Kidney tubule cell (primary cell): Measurements from ENCODE around the gene H2AZ1.

Experiments
- DNase-seq: peaks from one replicate; pipeline ENCODE4 v3.0.0-alpha.2; 2018; ENCODE audit warnings: low spot score

The H2AZ1 gene

GRCh38 chr4:99945718-99946355 is 4.2 kb downstream of the H2AZ1 start:
- DNase-seq: peak; percentile 40

- no peak for DNase-seq
These were observed 6.1 kb downstream of the H2AZ1 start for GRCh38 chr4:99943904-99944437.

DNA sequence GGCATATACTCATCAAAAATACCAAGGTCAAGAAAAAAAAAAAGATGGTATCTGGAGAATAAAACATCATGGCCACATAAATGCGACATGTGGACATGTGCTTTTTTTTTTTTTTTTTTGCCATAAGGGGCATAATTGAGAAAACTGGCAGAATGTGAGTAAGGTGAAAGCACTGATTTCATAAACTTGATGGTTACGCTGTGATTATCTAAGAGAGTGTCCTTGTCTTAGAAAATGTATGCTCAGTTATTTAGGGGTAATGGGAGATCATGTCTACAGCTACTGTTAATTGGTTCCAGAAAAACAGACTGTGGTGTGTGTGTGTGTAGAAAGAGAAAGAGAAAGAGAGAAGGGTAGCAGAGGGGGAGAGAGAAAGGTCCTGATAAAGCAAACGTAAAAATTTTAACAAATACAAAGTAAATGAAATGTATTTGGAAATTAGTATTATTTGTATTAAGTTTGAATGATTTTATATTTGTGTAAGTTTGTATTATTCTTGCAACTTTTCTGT is 11.8 kb downstream of the H2AZ1 start:
- no peak for DNase-seq

GRCh38 chr4:99934891-99935290 is 15.2 kb downstream of the H2AZ1 start:
- DNase-seq: no peak

DNA sequence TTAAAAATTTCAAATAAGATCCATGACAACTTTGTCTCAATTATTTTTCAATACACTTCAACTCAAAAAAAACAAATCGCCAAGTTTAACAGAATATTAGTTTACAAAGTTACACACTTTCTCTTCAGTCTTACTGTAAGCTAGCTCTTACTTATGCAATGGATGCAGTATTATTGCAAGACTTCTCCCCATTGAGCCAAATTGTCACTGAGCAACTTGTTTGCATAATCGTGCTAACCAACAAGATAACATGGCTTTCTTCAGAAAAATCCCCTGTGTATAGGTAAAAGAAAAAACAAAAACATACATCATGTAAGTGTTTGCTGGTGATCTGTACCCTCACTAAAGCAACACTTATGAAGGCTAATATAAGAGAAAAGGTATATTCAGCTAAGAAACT is 22.5 kb downstream of the H2AZ1 start:
- DNase-seq: no peak

DNA sequence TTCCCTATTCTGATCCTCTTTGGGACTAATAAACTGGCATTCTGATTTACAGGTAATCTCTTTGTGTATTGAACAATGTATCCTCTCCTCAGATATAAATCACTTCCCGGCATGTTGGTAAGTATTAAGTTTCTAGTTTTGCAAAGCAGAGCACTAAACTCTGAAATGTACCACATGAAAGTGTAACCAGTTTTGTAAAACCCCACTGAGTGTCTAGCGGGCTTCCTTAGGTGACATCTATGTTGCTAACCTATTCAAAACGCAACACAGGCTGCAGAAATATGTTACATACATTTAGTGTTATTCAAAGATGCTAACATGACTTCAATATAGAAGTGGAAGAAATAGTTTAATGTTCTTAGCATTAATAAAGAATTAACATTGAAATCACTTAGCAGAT is 28.9 kb downstream of the H2AZ1 start:
- no peak for DNase-seq

GRCh38 chr4:99918656-99919055 is 31.4 kb downstream of the H2AZ1 start:
- no peak for DNase-seq

DNA sequence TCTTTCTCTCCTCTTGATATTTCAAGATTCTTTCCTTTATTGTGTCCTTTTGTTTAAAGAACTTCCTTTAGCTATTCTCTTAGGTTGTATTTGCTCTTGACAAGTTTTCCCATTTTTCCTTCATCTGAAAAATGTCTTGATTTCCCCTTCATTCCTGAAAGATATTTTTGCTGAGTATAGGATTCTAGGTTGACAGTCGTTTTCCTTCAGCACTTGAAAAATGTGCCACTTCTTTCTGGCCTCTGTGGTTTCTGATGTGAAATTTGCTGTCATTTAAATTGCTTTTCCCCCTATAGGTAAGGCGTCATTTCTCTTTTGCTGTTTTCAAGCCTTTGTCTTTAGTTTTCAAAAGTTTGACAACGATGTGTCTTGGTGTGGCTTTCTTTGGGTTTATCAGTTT is 32.5 kb downstream of the H2AZ1 start:
- DNase-seq: no peak

DNA sequence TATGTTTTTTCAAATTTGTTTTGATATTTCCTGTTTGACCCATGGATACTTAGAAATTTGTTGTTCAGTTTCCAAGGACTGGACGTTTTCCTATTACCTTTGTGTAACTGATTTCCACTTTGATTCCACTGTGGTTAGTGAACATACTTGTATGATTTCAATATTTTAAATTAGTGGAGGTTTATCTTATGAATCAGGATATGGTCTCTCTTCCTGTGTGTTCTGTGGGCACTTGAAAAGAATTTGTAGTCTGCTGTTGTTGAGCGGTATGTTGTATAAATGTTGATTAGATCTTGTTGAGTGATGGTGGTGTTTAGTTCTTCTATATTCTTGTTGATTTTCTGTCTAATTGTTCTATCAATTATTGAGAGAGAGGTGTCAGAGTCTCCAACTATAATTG is 34.6 kb downstream of the H2AZ1 start:
- DNase-seq: no peak
